GM06990 (cell line): ENCODE measurements around the gene NFILZ.
"Not testable (repeated sequence)": the region's sequence is repeated elsewhere in the genome, so short reads cannot be mapped to it uniquely, and the experiment has no call there.

Source experiments
- DNase-seq: peaks from one replicate; pipeline ENCODE4 v3.0.0-alpha.2; 2011; ENCODE audit not compliant: insufficient read length; ENCODE audit errors: extremely low read depth
- H3K27me3 ChIP-seq: replicated peaks from 2 replicates; pipeline ENCODE4 v1.6.0; 2011; ENCODE audit warnings: low read length; ENCODE audit not compliant: control insufficient read depth, insufficient read depth
- H3K36me3 ChIP-seq: 2 replicates; pipeline ENCODE4 v1.5.1; 2011; ENCODE audit warnings: low read length; ENCODE audit not compliant: control insufficient read depth, insufficient read depth
- H3K4me3 ChIP-seq: replicated peaks from 2 replicates; pipeline ENCODE4 v1.5.1; 2011; ENCODE audit warnings: low read depth, mild to moderate bottlenecking, control low read depth, low read length
- TF ChIP-seq, protein P1 (sequence below): IDR thresholded peaks from 2 replicates; pipeline ENCODE4 v1.5.1; 2011; ENCODE audit warnings: low read length, control low read depth, mild to moderate bottlenecking, inconsistent platforms; ENCODE audit not compliant: insufficient read depth, poor library complexity, severe bottlenecking

NFILZ gene

GRCh38 chr19:8631425-8631819, 989 bp downstream of the NFILZ start:
- Histone ChIP-seq H3K27me3 (no peaks in the 10 kb centered on the region), H3K4me3 (no peak overlapping the region), H3K36me3 (no peaks in the 10 kb centered on the region)
- TF ChIP-seq, protein P1, sequence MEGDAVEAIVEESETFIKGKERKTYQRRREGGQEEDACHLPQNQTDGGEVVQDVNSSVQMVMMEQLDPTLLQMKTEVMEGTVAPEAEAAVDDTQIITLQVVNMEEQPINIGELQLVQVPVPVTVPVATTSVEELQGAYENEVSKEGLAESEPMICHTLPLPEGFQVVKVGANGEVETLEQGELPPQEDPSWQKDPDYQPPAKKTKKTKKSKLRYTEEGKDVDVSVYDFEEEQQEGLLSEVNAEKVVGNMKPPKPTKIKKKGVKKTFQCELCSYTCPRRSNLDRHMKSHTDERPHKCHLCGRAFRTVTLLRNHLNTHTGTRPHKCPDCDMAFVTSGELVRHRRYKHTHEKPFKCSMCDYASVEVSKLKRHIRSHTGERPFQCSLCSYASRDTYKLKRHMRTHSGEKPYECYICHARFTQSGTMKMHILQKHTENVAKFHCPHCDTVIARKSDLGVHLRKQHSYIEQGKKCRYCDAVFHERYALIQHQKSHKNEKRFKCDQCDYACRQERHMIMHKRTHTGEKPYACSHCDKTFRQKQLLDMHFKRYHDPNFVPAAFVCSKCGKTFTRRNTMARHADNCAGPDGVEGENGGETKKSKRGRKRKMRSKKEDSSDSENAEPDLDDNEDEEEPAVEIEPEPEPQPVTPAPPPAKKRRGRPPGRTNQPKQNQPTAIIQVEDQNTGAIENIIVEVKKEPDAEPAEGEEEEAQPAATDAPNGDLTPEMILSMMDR, result no peak
- DNase-seq, result no peak

DNA sequence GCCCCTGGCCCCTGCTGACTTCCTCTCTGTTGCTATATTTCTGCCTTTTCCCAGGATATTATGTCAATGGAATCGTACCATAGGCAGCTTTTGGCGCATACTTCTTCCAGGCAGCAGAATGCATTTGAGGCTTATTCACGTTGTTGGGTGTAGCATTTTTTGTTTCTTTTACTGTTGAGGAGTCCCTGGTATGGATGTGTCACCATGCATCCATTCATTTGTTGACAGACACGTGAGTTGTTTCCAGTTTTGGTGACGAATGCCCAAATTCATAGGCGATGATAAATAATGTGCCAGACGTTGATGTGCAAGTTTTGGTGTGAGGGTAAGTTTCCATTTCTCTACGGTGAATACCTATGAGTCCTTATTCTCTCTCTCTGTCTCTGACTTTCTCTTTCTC, 5.0 kb downstream of the NFILZ start:
- Histone ChIP-seq H3K4me3 (no peak overlapping the region), H3K36me3 (no peaks in the 10 kb centered on the region), H3K27me3 (no peaks in the 10 kb centered on the region; the same call in 1 of the 2 replicates)
- no peak for DNase-seq
- TF ChIP-seq, protein P1, result no peak

DNA sequence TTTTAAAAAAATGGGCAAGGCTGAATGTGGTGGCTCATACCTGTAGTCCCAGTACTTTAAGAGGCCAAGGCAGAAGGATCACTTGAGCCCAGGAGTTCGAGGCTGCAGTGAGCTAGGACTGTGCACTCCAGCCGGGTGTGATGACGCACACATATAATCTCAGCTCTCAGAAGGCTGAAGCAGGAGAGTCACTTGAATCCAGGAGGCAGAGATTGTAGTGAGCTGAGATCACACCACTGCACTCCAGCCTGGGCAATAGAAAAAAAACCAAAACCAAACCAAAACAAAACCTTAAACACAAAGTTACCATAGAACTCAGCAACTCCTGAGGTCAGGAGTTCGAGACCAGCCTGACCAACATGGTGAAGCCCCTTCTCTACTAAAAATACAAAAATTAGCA, 6.6 kb downstream of the NFILZ start:
- not testable (repeated sequence) for H3K36me3 ChIP-seq, H3K4me3 ChIP-seq, DNase-seq, H3K27me3 ChIP-seq

- H3K36me3 ChIP-seq, result no peaks in the 10 kb centered on the region
- no peak for DNase-seq
- TF ChIP-seq, protein P1, result no peak
- no peak overlapping the region for H3K4me3 ChIP-seq
- H3K27me3 ChIP-seq, result no peaks in the 10 kb centered on the region; the same call in 1 of the 2 replicates
These were observed 7.7 kb downstream of the NFILZ start for GRCh38 chr19:8638078-8638619.

GRCh38 chr19:8639821-8640401, 9.5 kb downstream of the NFILZ start:
- Histone ChIP-seq H3K27me3 (no peaks in the 10 kb centered on the region; the same call in 1 of the 2 replicates), H3K4me3 (no peak overlapping the region), H3K36me3 (no peaks in the 10 kb centered on the region)
- no peak for DNase-seq
- TF ChIP-seq, protein P1, result no peak

- H3K4me3 ChIP-seq, result no peak overlapping the region
- no peak for DNase-seq
- H3K27me3 ChIP-seq, result no peaks in the 10 kb centered on the region; the same call in 1 of the 2 replicates
- TF ChIP-seq, protein P1, result no peak
- no peaks in the 10 kb centered on the region for H3K36me3 ChIP-seq
These were observed 10.1 kb downstream of the NFILZ start for GRCh38 chr19:8640402-8641004.
